Renal pelvis (tissue), 4 donors: ENCODE measurements around the gene ST7. TPM values are rescaled to one million over a fixed set of nuclear protein-coding genes. Genes with fewer than 3 reads are reported as not detected.

ENCODE experiments used
- DNase-seq: peaks from one replicate; pipeline ENCODE4 v3.0.0-alpha.2; 2013
- polyA plus RNA-seq, 3 donors: library from polyadenylated mRNA; unstranded; fragments of 120-200 nt; gene quantifications; one replicate each; pipeline ENCODE4 v1.2.1, GENCODE V29; 2013; ENCODE audit not compliant: insufficient read length in 3 of 3

The ST7 gene
- polyA plus RNA-seq, 3 donors, result 26.3 to 29.9 (median 29.3) TPM

DNA sequence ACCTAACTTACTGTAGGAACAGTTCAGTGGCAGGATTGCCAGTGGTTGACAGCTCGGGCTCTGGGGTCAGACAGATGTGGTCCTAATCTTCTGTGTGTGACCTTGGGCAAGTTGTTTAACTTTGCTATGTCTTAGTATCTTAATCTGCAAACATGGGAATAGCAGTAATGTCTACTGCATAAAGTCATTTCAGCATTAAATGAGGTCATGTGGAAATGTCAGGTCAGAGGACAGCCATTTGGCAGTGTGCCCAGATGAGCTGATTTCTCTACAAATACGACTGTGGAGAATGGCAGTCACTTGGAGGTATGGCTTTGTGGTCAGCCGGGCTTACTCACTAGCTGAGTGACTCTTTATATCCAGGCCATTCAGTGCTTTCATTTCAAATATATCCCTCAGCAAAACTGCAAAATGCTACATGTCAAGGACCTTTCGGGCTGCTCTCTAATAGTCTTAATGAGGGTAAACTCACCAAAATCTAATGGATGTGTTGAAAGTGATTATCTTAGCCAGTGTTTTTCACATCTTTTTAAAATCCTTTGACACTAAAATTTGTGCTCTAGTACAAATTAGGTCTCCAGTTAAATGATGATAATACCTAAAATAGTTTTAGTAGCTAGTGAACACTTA, 171.4 kb downstream of the ST7 start:
- peak; percentile 65 for DNase-seq

DNA sequence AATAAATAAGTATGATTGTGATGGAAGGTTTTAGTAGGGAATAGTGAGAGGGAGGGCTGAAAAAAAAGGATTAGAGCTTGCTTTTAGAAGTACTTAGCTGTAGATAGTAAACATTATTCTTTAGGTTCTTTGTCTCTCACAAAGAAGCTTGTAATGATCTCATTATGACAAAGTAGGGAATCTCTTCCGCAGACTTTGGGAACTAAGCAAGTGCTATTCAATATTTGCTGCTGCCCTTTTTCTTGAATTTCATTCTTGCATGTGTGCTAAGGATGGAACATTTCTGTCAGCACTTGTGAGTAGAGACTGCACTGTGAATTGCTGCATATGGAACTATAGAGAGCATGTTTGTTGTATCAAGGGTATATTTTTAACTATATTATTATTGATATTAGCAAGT, 173.4 kb downstream of the ST7 start:
- DNase-seq, result no peak

DNA sequence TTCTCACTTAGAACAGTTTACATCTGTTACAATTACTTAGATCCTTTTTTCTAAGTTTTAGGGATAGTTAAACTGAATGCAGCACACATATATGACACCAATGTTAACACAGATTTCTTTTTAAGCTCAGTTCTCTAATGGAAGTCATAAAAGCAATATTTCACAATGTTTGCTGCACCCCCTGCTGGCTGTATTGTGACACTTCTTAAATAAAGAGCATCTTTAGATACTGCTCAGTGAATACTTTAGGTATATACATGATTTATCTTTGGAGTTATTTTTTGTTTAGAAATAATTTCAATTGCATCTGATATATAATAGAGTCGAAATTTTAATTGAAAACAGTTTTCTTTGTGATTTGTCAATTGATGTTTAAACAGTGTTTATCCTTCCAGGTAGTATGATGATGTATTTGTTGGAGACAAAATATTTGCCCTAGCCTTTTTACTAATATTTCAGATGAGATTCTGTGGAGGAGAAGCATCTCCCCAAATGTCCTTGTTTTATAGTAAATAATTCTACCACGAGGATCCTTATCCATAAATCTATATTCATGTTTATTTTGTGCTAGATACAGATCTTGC, 174.4 kb downstream of the ST7 start:
- peak; percentile 50 for DNase-seq

DNA sequence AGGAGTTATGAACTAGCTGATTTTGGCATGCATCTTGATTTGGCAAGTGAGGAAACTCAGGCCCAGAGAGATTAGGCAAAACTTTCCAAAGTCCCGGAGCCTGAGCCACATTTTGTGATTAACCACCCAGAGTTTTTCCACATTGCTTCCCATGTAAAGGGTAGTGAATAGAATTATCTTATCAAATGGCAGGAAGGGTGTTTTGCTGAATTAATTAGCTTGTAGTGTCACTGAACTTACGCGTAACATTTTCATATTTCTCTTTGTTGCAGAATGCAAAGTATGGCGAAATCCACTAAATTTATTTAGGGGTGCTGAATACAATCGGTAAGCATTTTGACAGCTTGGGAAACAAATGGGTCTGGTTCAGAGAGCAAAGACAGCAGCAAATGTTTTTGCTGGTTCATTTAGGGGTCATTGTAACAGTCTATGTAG, 176.2 kb downstream of the ST7 start:
- no peak for DNase-seq

DNA sequence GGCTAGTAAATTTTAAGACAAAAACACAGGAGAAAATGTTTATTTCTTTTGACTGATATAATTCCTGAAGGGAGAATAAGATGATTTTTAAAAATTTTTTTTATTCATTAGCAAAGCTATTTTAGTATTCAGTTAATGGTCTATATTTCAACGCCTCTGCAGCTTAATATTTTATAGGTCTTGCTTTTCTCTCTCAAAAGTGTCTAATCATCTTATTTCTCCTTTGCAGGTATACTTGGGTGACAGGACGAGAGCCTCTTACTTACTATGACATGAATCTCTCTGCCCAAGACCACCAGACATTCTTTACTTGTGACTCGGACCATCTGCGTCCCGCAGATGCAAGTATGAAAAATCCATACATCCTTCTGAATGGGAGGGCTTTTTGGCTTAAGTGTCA, 177.0 kb downstream of the ST7 start:
- no peak for DNase-seq

DNA sequence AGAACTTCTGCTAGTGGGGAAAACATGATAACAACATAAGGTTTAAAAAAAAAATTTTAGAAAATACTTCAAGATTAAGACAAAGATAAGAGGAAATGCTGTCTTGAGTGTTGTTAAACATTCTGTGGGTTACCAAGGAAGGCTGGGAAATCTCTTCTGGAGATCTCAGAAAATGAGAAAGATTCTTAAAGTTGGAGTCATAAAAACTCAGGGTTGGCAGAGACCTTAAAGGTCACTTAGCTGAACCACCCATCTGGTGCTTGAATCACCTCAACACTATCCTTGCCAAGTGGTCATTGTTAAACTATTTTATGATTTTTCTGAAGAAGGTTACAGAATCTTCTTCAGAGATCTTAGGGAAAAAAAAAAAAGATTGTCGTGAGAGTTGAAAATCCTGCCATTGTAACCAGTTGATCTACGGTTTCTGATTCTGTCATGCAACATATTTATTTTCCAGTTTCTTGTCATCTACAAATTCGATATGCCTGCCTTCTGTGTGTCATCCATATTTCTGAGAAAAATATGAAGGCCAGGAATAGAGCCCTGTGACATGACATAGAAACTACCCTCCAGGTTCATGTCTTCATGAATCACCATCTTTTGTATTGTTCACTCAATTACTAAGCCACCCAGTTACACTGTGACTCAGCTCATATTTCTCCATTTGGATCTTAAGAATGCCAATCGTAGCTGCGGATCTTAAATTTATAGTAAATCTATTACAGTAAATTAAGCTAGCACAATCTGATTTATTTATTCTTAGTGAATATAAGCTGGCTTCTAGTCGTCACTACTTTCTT, 179.2 kb downstream of the ST7 start:
- no peak for DNase-seq

DNA sequence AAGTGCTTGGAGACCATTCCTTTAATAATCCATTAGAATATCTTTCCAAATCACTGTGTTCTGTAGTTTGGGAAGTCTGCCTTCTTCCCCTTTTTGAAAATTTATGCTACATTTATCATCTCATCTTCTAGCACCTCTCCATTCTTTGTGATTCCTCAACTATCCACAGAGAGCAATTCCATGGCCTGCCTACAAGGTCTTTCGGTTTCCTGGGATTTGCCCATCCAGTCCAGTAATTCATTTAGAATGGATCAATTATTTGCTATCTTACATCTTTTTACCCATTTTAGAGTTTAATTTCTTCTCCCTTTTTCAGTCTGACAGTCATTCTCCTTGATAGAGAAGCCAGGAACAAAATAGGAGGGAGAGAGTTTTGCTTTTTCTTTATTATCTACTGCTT, 179.8 kb downstream of the ST7 start:
- no peak for DNase-seq

DNA sequence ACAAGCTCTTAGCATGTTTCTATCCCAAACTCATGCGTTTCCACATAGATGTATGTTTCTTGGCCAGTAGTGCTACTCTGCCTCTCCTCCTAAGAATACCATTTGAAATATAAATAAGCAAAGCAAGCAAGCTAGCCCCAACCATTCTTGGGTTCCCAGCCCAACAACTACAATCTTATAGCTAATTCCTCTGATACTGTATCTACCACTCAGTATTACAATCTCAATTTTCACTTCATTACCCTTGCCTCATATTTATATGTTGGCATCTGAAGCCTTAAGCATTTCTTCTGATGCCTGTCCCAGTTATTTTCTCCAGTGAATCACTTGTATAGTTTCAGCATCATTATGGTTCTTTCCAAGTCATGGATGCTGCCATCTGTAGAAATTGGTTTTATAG, 181.1 kb downstream of the ST7 start:
- no peak for DNase-seq

DNA sequence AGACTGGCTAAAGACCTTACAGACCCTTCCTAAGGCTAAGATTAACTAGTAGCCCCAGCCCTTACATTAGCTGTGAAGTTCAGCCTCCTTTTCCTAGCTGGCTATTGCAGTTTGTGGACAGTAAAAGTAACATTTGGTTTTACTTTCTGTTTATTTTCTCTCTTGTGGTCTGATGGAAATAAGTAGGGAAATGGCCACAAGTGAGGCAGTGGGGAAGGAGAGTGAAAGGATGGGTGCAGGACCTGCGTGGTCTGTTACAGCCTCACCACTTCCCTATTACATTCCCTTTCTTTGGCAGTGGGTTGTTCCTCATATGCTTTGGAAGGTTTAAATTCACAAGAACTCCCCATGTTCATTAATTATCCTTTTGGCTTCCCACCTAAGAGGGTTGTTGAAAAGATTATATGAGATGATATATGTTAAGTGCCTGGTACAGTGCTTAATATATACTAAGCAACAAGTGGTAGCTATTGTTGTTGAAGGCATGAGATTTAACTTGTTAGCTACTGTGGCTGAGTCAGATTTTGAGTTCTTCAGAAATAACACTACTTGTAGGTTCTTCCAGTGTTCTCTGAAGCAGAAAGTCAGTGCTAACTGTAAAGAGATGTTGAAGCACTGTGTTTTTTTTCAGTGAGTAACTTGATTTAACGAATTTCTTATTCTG, 181.7 kb downstream of the ST7 start:
- no peak for DNase-seq

DNA sequence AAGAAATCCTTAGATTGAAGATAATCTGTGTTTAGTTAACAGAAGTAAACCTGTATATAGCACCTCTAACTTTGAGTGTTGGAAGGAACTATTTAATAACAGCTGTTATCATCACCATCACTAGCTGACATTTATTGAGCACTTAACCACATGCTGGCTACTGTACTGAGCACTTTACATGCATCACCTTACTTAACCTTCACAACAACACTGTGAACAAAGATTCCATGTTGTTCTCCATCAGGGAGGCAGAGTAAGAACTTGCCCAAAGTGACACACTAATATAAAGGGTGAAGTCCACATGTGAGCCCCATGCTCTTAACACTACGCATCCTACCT, 182.2 kb downstream of the ST7 start:
- no peak for DNase-seq

DNA sequence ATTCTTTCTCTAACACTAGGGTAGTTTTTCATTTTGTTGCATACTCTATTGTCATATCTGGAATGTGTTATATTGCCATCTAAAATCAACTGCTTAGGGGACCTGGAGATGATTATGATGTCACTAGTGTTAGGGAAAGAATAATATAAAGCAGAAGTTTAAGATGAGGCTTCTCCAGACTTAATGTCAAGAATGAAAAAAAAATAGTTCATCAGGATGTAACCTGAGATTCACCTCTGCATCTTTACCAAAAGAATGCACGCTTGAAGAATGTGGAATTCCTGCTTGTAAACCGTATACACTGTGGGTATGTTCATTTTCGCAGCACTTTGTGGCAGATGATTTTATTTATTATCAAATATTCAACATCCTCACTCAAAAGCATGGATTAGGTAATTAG, 184.6 kb downstream of the ST7 start:
- no peak for DNase-seq

DNA sequence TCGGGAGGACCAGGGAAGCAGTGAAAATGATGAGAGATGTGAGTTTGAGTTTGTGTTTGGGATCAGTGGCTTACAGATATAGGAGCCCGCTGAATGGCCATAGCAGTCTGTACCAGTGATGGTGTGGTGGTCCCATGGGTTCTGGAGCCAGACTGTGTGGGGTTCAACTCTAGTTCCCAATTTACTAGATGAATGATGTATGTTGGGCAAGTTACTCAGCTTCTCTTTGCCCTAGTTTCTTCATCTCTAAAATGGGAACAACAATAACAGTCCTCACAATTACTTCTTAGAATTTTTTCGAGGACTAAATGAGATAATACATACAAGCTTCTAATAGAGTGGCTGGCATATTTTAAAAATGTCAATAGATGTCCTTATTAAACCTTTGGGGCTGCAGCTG, 185.2 kb downstream of the ST7 start:
- DNase-seq, result no peak

DNA sequence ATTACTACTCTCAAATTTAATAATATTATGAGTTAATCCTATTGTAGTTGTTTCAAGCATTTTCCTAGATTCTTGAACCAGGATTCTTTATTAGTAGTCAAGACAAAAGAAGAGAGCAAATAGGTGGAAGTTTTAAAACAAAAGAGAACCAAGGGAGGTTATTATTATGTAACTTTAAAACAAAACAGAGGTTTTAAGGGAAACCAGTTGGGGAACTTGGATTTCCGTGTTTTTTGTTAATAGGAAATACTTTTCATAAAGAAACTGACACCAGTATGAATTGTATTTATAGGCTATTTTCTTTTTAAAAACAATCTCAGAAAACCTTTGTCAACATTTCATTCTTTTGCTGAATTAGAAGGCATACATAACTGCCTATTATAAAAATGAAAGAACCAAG, 185.7 kb downstream of the ST7 start:
- no peak for DNase-seq

DNA sequence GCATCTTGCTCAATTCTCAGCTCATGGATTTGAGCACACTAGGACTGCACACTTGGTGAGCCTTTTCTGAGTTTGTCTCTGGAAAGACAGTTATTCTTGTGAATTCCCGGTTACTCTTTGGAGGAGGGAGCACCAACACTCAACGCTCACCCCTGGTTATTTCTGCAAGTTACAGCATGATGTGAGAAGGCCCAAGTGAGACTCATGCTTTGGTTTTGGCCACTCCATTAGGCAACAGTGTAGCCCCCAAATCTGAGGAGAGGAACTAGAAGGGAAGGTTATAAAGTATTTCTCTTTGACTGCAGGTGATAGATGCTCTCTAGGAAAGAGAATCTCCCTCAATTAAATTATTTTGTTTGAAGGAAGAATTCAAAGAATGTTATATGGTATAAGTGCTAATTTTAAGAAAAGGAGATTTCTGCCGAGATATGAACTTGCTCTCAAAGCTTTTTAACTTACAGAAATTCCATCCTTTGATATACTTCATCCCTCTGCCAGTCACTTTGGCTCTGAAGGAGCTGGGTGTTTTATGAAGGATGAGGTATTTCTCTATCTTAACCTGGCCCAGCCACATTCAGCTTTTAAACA, 186.2 kb downstream of the ST7 start:
- DNase-seq, result no peak

DNA sequence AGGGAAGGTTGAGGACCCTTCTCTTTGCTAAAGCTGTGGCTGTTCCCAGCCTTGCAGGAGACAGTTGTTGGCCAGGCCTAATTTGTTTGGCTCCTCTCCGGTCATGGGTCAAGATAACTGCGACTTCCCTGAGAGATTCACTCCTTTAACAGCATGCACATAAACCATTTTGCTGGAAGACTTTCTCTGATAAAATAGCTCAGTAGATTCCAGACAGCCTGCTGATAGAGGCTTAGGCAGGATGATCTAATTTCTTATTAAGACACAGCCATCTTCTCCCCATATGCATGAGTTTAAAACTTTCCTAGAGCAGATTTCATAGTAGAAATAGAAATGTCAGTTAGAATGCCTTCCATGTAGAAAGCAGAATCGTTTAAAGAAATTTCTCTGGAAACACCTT, 187.6 kb downstream of the ST7 start:
- DNase-seq, result no peak

DNA sequence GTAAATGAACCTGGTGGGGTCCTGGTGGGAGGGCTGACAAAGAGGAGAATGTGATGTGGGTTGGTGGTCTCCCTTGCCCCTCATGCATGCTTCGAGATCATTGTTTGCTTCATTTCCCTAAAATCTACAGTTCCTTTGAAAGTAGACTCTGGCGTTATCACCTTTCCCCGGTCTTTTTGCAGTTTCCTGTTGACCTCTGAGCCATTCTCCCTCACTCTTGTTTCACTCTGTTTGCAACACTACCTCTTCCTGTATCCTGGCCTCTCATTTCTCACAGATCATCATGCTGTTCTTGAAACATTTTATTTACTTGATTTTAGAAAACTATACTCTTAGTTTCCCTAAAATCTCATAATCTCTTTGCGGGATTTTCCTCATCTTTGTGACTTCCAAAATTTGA, 189.8 kb downstream of the ST7 start:
- no peak for DNase-seq

DNA sequence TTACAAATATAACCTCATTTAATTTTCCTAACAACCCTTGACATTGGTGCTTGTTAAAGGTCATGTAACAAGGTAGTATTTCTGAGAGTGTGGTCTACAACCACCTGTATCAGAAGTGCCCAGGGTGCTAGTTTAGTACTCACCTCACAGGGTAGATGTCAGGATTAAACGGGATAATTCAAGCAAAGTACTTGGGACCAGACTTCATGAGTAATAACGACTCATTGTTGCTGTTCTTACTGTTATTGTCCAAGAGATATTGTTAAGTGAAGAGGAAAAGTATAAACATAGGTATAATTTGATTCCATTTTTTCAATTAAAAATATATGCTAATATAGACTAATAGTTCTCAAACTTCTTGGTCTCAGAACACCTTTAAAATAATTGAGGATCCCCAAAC, 190.3 kb downstream of the ST7 start:
- DNase-seq, result no peak

DNA sequence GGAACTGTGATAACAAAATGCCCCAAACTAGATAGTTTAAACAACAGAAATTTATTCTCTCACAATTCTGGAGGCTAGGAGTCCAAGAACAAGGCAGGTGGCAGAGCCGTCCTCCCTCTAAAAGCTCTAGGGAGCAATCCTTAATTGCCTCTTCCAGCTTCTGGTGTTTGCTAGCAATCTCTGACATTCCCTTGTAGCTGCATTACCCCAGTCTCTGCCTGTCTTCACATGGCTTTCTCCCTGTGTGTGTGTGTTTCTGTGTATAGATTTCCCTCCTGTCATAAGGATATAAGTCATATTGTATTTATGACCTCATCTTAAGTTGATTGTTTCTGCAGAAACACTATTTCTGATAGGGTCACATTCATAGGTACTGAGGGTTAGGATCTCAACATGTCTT, 192.0 kb downstream of the ST7 start:
- no peak for DNase-seq

DNA sequence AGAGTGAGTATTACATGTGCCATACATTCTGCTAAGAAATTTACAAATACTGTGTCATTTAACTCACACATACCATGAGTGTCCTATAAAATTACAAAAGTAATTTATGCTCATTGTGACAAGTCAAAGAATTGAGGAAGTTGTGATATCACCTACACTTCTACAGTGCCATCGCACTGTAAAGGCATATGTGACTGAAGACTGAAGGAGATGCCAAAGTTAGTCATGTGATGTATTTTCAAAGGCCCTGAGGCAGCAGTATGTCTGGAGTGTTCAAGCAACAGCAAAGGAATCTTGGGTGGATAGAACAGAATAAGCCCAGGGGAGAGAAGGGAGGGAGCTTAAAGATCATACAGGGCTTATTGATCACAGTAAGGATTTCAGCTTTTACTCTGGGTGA, 192.8 kb downstream of the ST7 start:
- DNase-seq, result no peak

DNA sequence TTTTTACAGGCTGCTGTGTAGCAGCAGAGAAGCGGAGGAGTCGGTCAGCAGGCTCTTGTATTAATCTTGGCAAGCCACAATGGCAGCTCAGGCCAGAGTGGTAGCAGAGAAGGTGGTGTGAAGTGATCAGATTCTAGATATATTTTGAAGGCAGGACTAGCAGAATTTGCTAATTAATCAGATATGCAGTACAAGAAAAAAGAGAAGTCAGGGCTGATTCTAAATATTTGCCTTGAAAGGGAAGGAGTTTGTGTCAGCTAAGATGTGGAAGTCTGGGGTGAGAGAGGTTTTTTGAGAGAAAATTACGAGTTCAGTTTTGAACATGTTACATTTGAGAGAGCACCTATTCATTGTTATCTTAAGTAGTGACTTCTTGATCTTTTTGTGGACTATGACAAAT, 193.2 kb downstream of the ST7 start:
- no peak for DNase-seq

DNA sequence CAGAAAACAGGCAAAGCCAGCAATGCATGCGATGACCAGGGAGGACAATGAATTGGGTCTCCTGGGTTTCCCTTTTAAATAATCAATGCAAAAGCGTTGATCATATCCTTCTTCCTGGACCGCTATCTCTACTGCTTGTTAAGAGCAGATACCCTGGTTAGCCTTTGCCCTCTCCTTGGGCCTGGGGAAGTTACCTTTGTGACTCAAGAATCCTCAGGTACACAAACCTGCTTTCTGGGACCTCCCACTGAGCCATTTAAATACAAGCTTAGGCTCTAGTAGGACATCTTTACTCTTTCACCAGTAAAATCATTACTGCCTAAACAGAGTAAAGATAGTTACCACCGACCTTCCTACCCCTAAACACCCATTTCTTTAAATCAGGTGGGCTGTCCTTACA, 195.7 kb downstream of the ST7 start:
- no peak for DNase-seq

DNA sequence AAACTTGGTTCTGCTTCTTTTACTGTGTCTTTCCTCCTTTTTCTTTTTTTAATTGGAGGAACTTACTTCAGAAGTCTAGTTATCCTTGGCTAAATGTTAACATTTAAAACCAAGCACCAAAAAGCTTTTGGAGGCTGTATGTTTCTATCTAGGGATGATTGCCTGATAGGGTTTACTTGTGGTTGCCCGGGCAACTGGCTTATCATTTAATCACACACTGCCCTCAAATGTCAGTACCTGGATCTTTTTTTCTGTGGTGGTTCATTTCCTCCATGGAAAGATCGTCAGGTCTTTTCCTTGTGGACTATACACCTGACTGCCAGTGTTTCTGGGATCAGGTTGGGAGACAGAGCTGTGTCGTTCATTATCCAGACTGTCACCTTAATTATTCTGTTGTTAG, 196.4 kb downstream of the ST7 start:
- DNase-seq, result no peak
